ENCODE results near the gene BPIFB2. TPM values are rescaled to one million over a fixed set of nuclear protein-coding genes. Genes with fewer than 3 reads are reported as not detected.

Gene BPIFB2
- polyA plus RNA-seq, 3 donors, result not detected

GRCh38 chr20:32984631-32985354, 22.7 kb upstream of the BPIFB2 start:
- no peak for DNase-seq

DNA sequence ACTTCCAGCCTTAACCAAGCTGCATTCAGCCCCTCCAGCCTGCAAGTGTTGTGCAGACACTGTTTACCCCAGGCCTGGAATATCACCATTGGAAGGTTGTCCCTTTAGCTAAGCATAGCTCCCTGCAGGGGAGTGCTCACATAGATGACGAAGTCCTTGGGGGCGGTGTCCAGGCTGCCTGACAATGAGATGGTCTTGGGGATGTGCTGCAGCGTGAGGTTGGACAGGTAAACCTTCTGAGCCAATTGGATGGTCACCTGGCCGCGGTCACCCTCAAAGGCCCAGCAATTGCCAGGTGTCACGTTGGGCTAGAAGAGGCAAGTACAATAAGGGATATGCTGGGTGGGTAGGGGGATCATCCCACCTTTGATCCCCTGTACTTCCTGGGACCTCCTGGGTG, 21.9 kb upstream of the BPIFB2 start:
- DNase-seq, result no peak

DNA sequence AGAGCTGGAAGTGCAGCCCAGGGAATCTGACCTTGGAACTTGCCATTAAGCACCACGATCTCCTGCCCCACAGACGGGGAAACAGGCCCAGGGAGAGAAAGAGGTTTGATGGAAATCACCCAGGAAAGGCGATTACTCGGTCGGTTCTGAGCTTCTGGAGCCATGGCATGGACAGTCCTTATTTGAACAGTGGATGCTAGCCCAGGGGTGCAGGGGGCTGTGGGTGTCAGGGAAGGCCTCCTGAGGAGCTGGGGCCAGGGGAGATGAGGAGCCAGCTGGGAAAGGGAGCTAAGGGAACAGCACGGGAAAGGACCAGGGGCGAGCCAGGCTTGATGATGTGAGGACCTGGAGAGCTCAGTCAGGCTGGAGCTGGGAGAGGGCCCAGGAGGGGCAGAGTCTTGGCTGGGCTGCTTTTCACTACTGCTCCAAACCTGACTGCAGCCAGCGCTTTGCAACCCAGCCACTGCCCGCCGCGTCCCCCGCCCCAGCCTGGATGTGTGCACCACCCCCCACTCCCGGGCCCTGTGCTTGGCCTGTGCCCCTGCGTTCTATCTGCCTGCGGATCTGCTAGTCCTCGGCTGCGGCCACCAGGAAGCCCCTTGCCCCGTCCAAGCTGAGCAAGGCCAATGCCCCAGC, 21.1 kb upstream of the BPIFB2 start:
- no peak for DNase-seq

- no peak for DNase-seq
These were observed 20.3 kb upstream of the BPIFB2 start for GRCh38 chr20:32987044-32987825.

- DNase-seq, result no peak
These were observed 19.5 kb upstream of the BPIFB2 start for GRCh38 chr20:32988008-32988407.

GRCh38 chr20:32989507-32990283, 17.8 kb upstream of the BPIFB2 start:
- DNase-seq, result no peak

DNA sequence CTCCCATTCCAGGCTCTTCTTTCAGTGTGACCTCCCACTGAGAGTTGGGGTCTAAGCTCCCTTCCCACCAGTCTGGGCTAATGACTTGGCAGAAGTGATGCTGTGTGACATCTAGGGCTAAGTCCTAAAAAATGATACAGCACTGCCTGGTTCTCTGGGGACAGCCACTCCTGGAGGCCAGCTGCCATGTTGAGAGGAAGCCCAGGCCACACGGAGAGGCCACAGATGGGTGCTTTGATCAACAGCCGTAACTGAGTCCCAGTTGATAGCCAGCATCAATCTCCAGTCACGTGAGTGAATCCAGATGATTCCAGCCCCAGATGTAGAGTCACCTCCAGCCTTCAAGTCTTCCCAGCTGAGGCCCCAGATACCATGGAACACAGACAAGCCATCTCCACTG, 17.1 kb upstream of the BPIFB2 start:
- DNase-seq, result no peak

DNA sequence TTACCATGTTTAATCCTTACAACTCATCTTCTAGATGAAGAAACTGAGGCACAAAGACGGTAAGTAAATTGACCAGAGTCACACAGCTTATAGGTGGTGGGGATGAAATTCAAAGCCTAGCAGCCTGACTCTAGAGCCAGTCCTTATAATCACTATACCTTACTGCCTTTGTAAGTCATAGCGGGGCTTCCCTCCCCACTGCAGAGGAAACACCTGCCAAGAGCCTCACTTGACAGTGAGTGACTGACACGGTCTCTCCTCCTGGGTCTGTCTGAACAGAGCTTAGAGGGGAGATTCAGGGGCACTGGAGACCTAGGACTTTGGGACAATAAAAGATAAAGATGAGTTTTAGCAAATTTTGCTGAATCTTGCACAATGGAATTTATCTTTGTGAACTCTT, 16.1 kb upstream of the BPIFB2 start:
- DNase-seq, result no peak

GRCh38 chr20:32991792-32992641, 15.5 kb upstream of the BPIFB2 start:
- DNase-seq, result no peak

- DNase-seq, result no peak
These were observed 13.9 kb upstream of the BPIFB2 start for GRCh38 chr20:32993496-32994050.

- DNase-seq, result no peak
These were observed 11.7 kb upstream of the BPIFB2 start for GRCh38 chr20:32995802-32996201.

- no peak for DNase-seq
These were observed 10.1 kb upstream of the BPIFB2 start for GRCh38 chr20:32997431-32997830.

- no peak for DNase-seq
These were observed 7.8 kb upstream of the BPIFB2 start for GRCh38 chr20:32999603-33000250.

DNA sequence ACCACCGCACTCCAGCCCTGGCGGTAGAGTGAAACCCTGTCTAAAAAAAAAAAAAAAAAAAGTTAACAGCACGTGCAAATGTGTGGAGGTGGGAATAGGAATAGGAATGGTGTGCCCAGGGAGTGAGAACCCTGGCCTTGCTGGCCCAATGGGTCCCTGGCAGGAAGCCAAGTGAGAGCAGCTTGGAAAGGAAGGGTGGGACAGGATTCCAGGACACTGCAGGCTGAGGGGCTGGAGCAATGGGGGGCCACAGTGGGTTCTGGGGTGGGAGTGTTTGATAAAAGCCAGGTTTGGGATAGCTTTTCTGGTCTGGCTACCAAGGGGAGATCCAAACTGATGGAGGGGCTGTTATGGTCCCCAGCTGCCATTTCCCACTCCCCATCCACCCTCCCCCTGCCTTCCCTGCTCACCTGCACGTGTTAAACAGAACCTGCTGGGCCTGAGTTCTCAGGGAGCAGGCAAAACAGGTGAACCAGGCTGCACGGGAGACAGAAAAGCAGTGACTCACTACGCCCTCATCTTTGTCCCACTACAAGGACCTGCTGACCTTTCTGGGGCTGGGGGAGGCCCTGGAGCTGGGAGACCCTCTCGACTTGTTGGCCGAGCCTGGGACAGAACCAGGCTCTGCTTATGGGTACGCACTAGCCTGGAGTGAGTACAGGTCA, 6.6 kb upstream of the BPIFB2 start:
- DNase-seq, result no peak

GRCh38 chr20:33002087-33002808, 5.3 kb upstream of the BPIFB2 start:
- no peak for DNase-seq

GRCh38 chr20:33004141-33004751, 3.3 kb upstream of the BPIFB2 start, which contains the start of gene SUN5:
Gene SUN5, minus strand, starts transcription at chr20:33004433. Its CDS starts 93 bp downstream, at chr20:33004340.
- no peak for DNase-seq

- no peak for DNase-seq
These were observed 2.4 kb upstream of the BPIFB2 start for GRCh38 chr20:33005132-33005566.

Measured in renal pelvis (tissue), 4 donors.